ENCODE measurements around the gene LIN28B.

The LIN28B gene

GRCh38 chr6:105113422-105113821 is 156.5 kb downstream of the LIN28B start:
- no peak for DNase-seq

GRCh38 chr6:105116150-105116549 is 159.2 kb downstream of the LIN28B start:
- DNase-seq: no peak

GRCh38 chr6:105120570-105120969 is 163.7 kb downstream of the LIN28B start:
- DNase-seq: no peak

GRCh38 chr6:105121981-105122380 is 165.1 kb downstream of the LIN28B start:
- DNase-seq: no peak

GRCh38 chr6:105122717-105123116 is 165.8 kb downstream of the LIN28B start:
- no peak for DNase-seq

Data from NCI-H1436 (cell line).